OCI-M2 (cell line): ENCODE data around the gene AHNAK2.
"Not testable (repeated sequence)": the region's sequence is repeated elsewhere in the genome, so short reads cannot be mapped to it uniquely, and the experiment has no call there.

Source experiments
- DNase-seq: peaks from one replicate; lab custom pipeline; 2025; ENCODE audit not compliant: unreplicated experiment; lab: John Stamatoyannopoulos, UW

AHNAK2 gene

GRCh38 chr14:104900639-104901512 is 77.3 kb downstream of the AHNAK2 start:
- no peak for DNase-seq

GRCh38 chr14:104899781-104900180 is 78.4 kb downstream of the AHNAK2 start:
- DNase-seq = no peak

- DNase-seq = no peak
Observed at GRCh38 chr14:104898870-104899510, 79.2 kb downstream of the AHNAK2 start.

GRCh38 chr14:104898195-104898558 is 80.0 kb downstream of the AHNAK2 start:
- no peak for DNase-seq

- DNase-seq = no peak
Observed at GRCh38 chr14:104897330-104898194, 80.6 kb downstream of the AHNAK2 start.

- DNase-seq = no peak
Observed at GRCh38 chr14:104895786-104896661, 82.2 kb downstream of the AHNAK2 start.

- no peak for DNase-seq
Observed at GRCh38 chr14:104895207-104895785, 82.9 kb downstream of the AHNAK2 start.

- DNase-seq = no peak
Observed at GRCh38 chr14:104894331-104895206, 83.6 kb downstream of the AHNAK2 start.

GRCh38 chr14:104893435-104894207 is 84.6 kb downstream of the AHNAK2 start:
- DNase-seq = no peak

- DNase-seq = no peak
Observed at GRCh38 chr14:104892531-104893434, 85.4 kb downstream of the AHNAK2 start.

GRCh38 chr14:104891664-104892530 is 86.3 kb downstream of the AHNAK2 start:
- no peak for DNase-seq

GRCh38 chr14:104891121-104891551 is 87.0 kb downstream of the AHNAK2 start:
- no peak for DNase-seq

- not testable (repeated sequence) for DNase-seq
Observed at GRCh38 chr14:104890292-104890691, 87.9 kb downstream of the AHNAK2 start.

GRCh38 chr14:104889375-104889757 is 88.8 kb downstream of the AHNAK2 start:
- no peak for DNase-seq

- DNase-seq = no peak
Observed at GRCh38 chr14:104888489-104889374, 89.4 kb downstream of the AHNAK2 start.
